Trophoblast cell (in vitro differentiated cells and primary cell): ENCODE data around the gene PTPRN2.

Source experiments
- DNase-seq, 2 donors: peaks; one replicate each; pipeline ENCODE4 v3.0.0-alpha.2; 2016
- H2AFZ ChIP-seq: 2 replicates; pipeline ENCODE4 v1.6.1; 2013; ENCODE audit warnings: low read length, moderate library complexity, mild to moderate bottlenecking; ENCODE audit not compliant: insufficient read depth, poor library complexity
- H2AK5ac ChIP-seq: 2 replicates; pipeline ENCODE4 v1.6.1; 2013; ENCODE audit warnings: mild to moderate bottlenecking, low read length
- H2BK120ac ChIP-seq: 2 replicates; pipeline ENCODE4 v1.6.1; 2013; ENCODE audit warnings: low read length, mild to moderate bottlenecking, moderate library complexity; ENCODE audit not compliant: insufficient read depth, poor library complexity
- H2BK12ac ChIP-seq: 2 replicates; pipeline ENCODE4 v1.6.1; 2013; ENCODE audit warnings: mild to moderate bottlenecking, low read length, moderate library complexity
- H2BK5ac ChIP-seq: 2 replicates; pipeline ENCODE4 v1.6.1; 2013; ENCODE audit warnings: low read length, low read depth, moderate library complexity, mild to moderate bottlenecking; ENCODE audit not compliant: poor library complexity
- H3K14ac ChIP-seq: 2 replicates; pipeline ENCODE4 v1.6.1; 2013; ENCODE audit warnings: mild to moderate bottlenecking, low read length
- H3K18ac ChIP-seq: 2 replicates; pipeline ENCODE4 v1.6.1; 2013; ENCODE audit warnings: mild to moderate bottlenecking, low read length
- H3K23ac ChIP-seq: 2 replicates; pipeline ENCODE4 v1.6.1; 2013; ENCODE audit warnings: low read length
- H3K27ac ChIP-seq: 2 replicates; pipeline ENCODE4 v1.5.1; 2013; ENCODE audit warnings: low read depth, mild to moderate bottlenecking, inconsistent platforms, low read length, moderate library complexity
- H3K27me3 ChIP-seq: 2 replicates; pipeline ENCODE4 v1.6.1; 2013; ENCODE audit warnings: inconsistent platforms, mild to moderate bottlenecking, low read length, moderate library complexity; ENCODE audit not compliant: insufficient read depth
- H3K36me3 ChIP-seq, 2 experiments: 1 replicate in 1 of 2; 2 replicates in 1 of 2; pipeline ENCODE4 v1.6.1; 2013; ENCODE audit warnings: low read length in 2 of 2, mild to moderate bottlenecking in 2 of 2, moderate library complexity in 1 of 2; ENCODE audit not compliant: insufficient read depth in 2 of 2, control insufficient read depth in 1 of 2
- H3K4ac ChIP-seq: 2 replicates; pipeline ENCODE4 v1.6.1; 2013; ENCODE audit warnings: low read depth, mild to moderate bottlenecking, low read length, moderate library complexity
- H3K4me1 ChIP-seq, 2 experiments: 1 replicate in 1 of 2; 2 replicates in 1 of 2; pipeline ENCODE4 v1.6.1; 2013; ENCODE audit warnings: low read length in 2 of 2, mild to moderate bottlenecking in 2 of 2, moderate library complexity in 1 of 2; ENCODE audit not compliant: insufficient read depth in 2 of 2, control insufficient read depth in 1 of 2
- H3K4me2 ChIP-seq: 2 replicates; pipeline ENCODE4 v1.6.1; 2013; ENCODE audit warnings: inconsistent platforms, mild to moderate bottlenecking, low read length, moderate library complexity
- H3K4me3 ChIP-seq: 2 replicates; pipeline ENCODE4 v1.5.1; 2013; ENCODE audit warnings: mild to moderate bottlenecking, low read depth, low read length, inconsistent platforms
- H3K79me1 ChIP-seq: one replicate; pipeline ENCODE4 v1.6.1; 2013; ENCODE audit warnings: low read length
- H3K79me2 ChIP-seq: 2 replicates; pipeline ENCODE4 v1.6.1; 2013; ENCODE audit warnings: low read length, mild to moderate bottlenecking; ENCODE audit not compliant: control insufficient read depth, insufficient read depth, poor library complexity
- H3K9ac ChIP-seq: 2 replicates; pipeline ENCODE4 v1.6.1; 2013; ENCODE audit warnings: mild to moderate bottlenecking, low read length
- H3K9me3 ChIP-seq: 2 replicates; pipeline ENCODE4 v1.6.1; 2013; ENCODE audit warnings: low read depth, mild to moderate bottlenecking, control low read depth, inconsistent platforms, low read length; ENCODE audit not compliant: insufficient read depth
- H4K12ac ChIP-seq: 2 replicates; pipeline ENCODE4 v1.6.1; 2013; ENCODE audit warnings: low read depth, mild to moderate bottlenecking, low read length, moderate library complexity
- H4K8ac ChIP-seq: 2 replicates; pipeline ENCODE4 v1.6.1; 2013; ENCODE audit warnings: low read depth, mild to moderate bottlenecking, low read length, moderate library complexity
- H4K91ac ChIP-seq: one replicate; pipeline ENCODE4 v1.6.1; 2013; ENCODE audit warnings: low read depth, mild to moderate bottlenecking, low read length, moderate library complexity
- WGBS: extraction: QIAGEN DNeasy Blood & Tissue Kit; methylation state at CpG from one replicate; pipeline ENCODE4 v1.1.7; 2013; ENCODE audit warnings: missing lambda C conversion rate; ENCODE audit not compliant: insufficient read length, insufficient coverage; ENCODE audit errors: extremely low coverage; 5-methylcytosine and 5-hydroxymethylcytosine counted together

PTPRN2 gene

DNA sequence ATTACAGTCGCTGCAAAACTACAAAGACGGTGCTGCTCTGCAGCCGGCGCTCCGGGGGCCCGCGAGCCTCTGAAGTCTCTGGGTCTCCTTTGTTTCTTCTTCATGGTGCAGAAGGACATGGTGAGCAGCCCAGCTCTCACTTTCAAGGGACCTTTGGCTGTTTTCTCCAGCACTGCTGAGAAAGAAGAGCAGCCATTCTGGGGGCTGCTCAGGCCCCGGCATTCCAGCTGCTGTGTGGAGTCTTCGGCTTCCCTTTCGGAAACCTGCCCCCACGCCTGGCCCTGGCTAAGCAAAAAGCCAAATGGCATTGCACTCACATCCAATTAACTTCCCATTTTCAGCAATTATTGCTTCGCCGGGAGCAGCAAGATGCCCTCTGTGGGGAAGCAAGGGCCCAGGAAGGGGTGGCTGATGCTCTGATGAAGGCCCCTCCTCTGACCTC is 555.7 kb downstream of the PTPRN2 start:
- WGBS: no CpG with 5 or more reads among the region's 13 CpGs
- Histone ChIP-seq H3K79me2 (no peaks in the 10 kb centered on the region), H4K8ac (no peak overlapping the region), H3K79me1 (no peaks in the 10 kb centered on the region), H3K27ac (no peak overlapping the region), H3K4me1 (no peaks in the 10 kb centered on the region), H3K36me3 (peaks cover 0 to 1% of the 10 kb centered on the region in 2 experiments), H2BK5ac (no peak overlapping the region), H3K27me3 (no peaks in the 10 kb centered on the region), H4K12ac (no peak overlapping the region), H3K14ac (no peak overlapping the region), H2AFZ (no peak overlapping the region), H3K9ac (no peak overlapping the region), H3K9me3 (peaks cover 21% of the 10 kb centered on the region), H3K4me3 (no peak overlapping the region), H4K91ac (no peak overlapping the region), H2AK5ac (no peak overlapping the region), H2BK12ac (no peak overlapping the region), H3K23ac (no peak overlapping the region), H3K4ac (no peak overlapping the region), H2BK120ac (no peak overlapping the region), H3K4me2 (no peak overlapping the region), H3K18ac (no peak overlapping the region)
- DNase-seq: no peak

DNA sequence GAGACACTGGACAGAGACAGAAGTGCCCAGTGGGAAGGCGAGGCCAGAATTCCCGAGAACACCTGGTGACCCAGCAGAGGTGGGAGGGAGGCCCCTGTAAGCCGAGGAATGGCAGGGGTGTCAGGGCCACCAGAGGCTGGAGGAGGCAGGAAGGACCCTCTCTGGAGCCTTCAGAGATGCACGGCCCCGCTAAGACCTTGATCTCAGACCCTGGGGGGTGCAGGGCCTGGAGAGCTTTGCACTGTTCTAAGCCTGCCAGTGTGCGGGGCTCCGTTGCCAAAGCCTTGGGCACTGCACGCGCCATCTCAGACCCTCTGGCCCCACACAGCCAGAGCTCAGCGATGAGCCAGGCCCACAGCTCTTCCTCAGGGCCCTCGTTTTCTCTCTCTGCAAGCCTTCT is 557.1 kb downstream of the PTPRN2 start:
- no peak overlapping the region for H4K12ac ChIP-seq
- H2BK12ac ChIP-seq: no peak overlapping the region
- no peak overlapping the region for H2AK5ac ChIP-seq
- H3K23ac ChIP-seq: no peak overlapping the region
- H3K4me3 ChIP-seq: no peak overlapping the region
- H3K9me3 ChIP-seq: peaks cover 21% of the 10 kb centered on the region
- no peak overlapping the region for H2AFZ ChIP-seq
- no peak overlapping the region for H3K14ac ChIP-seq
- no peak overlapping the region for H4K8ac ChIP-seq
- no peak overlapping the region for H3K4ac ChIP-seq
- H3K79me2 ChIP-seq: no peaks in the 10 kb centered on the region
- H3K9ac ChIP-seq: no peak overlapping the region
- H4K91ac ChIP-seq: no peak overlapping the region
- DNase-seq: no peak
- H3K4me1 ChIP-seq: no peaks in the 10 kb centered on the region
- H3K27ac ChIP-seq: no peak overlapping the region
- WGBS: no CpG with 5 or more reads among the region's 11 CpGs
- H3K36me3 ChIP-seq: peaks cover 0 to 1% of the 10 kb centered on the region in 2 experiments
- H2BK120ac ChIP-seq: no peak overlapping the region
- no peak overlapping the region for H3K4me2 ChIP-seq
- no peaks in the 10 kb centered on the region for H3K27me3 ChIP-seq
- H2BK5ac ChIP-seq: no peak overlapping the region
- H3K79me1 ChIP-seq: no peaks in the 10 kb centered on the region
- H3K18ac ChIP-seq: no peak overlapping the region

GRCh38 chr7:158030071-158030470 is 557.6 kb downstream of the PTPRN2 start:
- Histone ChIP-seq H3K4me1 (no peaks in the 10 kb centered on the region), H3K27me3 (no peaks in the 10 kb centered on the region), H3K4ac (no peak overlapping the region), H2AFZ (no peak overlapping the region), H4K91ac (no peak overlapping the region), H3K23ac (no peak overlapping the region), H3K79me2 (no peaks in the 10 kb centered on the region), H4K12ac (no peak overlapping the region), H3K36me3 (no peaks in the 10 kb centered on the region), H3K14ac (no peak overlapping the region), H2BK120ac (no peak overlapping the region), H2BK5ac (no peak overlapping the region), H4K8ac (no peak overlapping the region), H3K18ac (no peak overlapping the region), H3K4me3 (no peak overlapping the region), H2BK12ac (no peak overlapping the region), H3K27ac (no peak overlapping the region), H3K4me2 (no peak overlapping the region), H3K79me1 (no peaks in the 10 kb centered on the region), H3K9ac (no peak overlapping the region), H3K9me3 (peaks cover 21% of the 10 kb centered on the region), H2AK5ac (no peak overlapping the region)
- no CpG with 5 or more reads among the region's 10 CpGs for WGBS
- DNase-seq: no peak

- Histone ChIP-seq H2BK5ac (no peak overlapping the region), H2AFZ (no peak overlapping the region), H3K23ac (no peak overlapping the region), H4K12ac (no peak overlapping the region), H4K8ac (no peak overlapping the region), H3K4ac (no peak overlapping the region), H3K79me1 (no peaks in the 10 kb centered on the region), H3K4me2 (no peak overlapping the region), H3K9me3 (peaks cover 21% of the 10 kb centered on the region), H3K18ac (no peak overlapping the region), H2BK120ac (no peak overlapping the region), H4K91ac (no peak overlapping the region), H3K14ac (no peak overlapping the region), H3K27ac (no peak overlapping the region), H3K4me3 (no peak overlapping the region), H3K36me3 (no peaks in the 10 kb centered on the region), H3K4me1 (no peaks in the 10 kb centered on the region), H3K27me3 (no peaks in the 10 kb centered on the region), H2AK5ac (no peak overlapping the region), H3K9ac (no peak overlapping the region), H3K79me2 (no peaks in the 10 kb centered on the region), H2BK12ac (no peak overlapping the region)
- WGBS: no CpG with 5 or more reads among the region's 5 CpGs
- DNase-seq: no peak
Observed at GRCh38 chr7:158029509-158029908, 558.1 kb downstream of the PTPRN2 start.
